Measurements from ENCODE around the gene STUB1. TPM values are rescaled to one million over a fixed set of nuclear protein-coding genes. Genes with fewer than 3 reads are reported as not detected.
A peak's percentile ranks its signal among the peaks of the same experiment; 100 is the strongest.

The STUB1 gene
- total and polyA plus RNA-seq, 2 experiments from 2014 or later = 91.7 to 108 TPM

DNA sequence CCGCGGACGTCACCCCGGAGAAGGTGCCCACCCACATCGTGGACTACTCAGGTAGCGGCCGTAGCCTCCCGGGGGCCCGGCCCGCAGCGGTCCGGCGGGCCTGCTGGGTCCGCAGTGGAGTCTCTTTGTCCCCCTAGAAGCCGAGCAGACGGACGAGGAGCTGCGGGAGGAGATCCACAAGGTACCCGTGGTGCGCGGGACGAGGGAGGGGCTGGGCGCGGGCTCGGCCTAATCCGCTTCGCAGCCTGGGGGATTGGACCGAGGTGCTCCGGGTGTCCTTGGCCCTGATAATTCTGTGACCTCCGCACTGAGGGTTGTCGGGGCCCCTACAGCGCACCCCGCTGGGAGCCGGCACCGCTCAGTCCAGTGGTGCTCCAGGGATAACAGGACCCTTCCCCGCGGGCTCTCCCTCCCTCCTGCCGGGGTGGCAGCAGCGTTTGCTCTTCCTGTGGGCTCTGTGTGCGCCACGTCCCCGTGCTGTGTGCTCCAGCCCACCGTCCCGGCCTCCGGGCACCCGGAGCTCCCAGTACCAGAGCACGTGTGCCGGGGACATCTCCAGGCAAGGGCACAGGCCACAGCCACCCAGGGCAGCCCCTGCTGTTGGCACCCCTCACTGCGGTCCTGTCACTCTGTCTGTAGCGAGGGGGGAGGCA is 11.6 kb upstream of the STUB1 start:
- DNase-seq (ENCODE audit: low spot score) = no peak
- H3F3A ChIP-seq (replicated peaks; ENCODE audit: low read depth) = peaks cover 9% of the 10 kb centered on the region; the same call in 1 of the 2 replicates
- TF ChIP-seq POLR2AphosphoS5 (IDR thresholded peaks at IDR 0.05; ENCODE audit: low read depth) = no peak
- TF ChIP-seq EZH2 (IDR thresholded peaks at IDR 0.05; ENCODE audit: low read depth, unreplicated experiment) = no peak
- no peak for TF ChIP-seq ZNF331 (CRISPR knock-in tag; IDR thresholded peaks at IDR 0.05; ENCODE audit: low read depth)
- TF ChIP-seq ZNF114 (CRISPR knock-in tag; IDR thresholded peaks at IDR 0.05) = no peak
- TF ChIP-seq NANOG (IDR thresholded peaks at IDR 0.05; ENCODE audit: borderline replicate concordance) = no peak
- TF ChIP-seq, protein P1, sequence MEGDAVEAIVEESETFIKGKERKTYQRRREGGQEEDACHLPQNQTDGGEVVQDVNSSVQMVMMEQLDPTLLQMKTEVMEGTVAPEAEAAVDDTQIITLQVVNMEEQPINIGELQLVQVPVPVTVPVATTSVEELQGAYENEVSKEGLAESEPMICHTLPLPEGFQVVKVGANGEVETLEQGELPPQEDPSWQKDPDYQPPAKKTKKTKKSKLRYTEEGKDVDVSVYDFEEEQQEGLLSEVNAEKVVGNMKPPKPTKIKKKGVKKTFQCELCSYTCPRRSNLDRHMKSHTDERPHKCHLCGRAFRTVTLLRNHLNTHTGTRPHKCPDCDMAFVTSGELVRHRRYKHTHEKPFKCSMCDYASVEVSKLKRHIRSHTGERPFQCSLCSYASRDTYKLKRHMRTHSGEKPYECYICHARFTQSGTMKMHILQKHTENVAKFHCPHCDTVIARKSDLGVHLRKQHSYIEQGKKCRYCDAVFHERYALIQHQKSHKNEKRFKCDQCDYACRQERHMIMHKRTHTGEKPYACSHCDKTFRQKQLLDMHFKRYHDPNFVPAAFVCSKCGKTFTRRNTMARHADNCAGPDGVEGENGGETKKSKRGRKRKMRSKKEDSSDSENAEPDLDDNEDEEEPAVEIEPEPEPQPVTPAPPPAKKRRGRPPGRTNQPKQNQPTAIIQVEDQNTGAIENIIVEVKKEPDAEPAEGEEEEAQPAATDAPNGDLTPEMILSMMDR (conservative IDR thresholded peaks at IDR 0.05; ENCODE audit: low read depth in 2 of 2) = no peak
- TF ChIP-seq, protein P2, sequence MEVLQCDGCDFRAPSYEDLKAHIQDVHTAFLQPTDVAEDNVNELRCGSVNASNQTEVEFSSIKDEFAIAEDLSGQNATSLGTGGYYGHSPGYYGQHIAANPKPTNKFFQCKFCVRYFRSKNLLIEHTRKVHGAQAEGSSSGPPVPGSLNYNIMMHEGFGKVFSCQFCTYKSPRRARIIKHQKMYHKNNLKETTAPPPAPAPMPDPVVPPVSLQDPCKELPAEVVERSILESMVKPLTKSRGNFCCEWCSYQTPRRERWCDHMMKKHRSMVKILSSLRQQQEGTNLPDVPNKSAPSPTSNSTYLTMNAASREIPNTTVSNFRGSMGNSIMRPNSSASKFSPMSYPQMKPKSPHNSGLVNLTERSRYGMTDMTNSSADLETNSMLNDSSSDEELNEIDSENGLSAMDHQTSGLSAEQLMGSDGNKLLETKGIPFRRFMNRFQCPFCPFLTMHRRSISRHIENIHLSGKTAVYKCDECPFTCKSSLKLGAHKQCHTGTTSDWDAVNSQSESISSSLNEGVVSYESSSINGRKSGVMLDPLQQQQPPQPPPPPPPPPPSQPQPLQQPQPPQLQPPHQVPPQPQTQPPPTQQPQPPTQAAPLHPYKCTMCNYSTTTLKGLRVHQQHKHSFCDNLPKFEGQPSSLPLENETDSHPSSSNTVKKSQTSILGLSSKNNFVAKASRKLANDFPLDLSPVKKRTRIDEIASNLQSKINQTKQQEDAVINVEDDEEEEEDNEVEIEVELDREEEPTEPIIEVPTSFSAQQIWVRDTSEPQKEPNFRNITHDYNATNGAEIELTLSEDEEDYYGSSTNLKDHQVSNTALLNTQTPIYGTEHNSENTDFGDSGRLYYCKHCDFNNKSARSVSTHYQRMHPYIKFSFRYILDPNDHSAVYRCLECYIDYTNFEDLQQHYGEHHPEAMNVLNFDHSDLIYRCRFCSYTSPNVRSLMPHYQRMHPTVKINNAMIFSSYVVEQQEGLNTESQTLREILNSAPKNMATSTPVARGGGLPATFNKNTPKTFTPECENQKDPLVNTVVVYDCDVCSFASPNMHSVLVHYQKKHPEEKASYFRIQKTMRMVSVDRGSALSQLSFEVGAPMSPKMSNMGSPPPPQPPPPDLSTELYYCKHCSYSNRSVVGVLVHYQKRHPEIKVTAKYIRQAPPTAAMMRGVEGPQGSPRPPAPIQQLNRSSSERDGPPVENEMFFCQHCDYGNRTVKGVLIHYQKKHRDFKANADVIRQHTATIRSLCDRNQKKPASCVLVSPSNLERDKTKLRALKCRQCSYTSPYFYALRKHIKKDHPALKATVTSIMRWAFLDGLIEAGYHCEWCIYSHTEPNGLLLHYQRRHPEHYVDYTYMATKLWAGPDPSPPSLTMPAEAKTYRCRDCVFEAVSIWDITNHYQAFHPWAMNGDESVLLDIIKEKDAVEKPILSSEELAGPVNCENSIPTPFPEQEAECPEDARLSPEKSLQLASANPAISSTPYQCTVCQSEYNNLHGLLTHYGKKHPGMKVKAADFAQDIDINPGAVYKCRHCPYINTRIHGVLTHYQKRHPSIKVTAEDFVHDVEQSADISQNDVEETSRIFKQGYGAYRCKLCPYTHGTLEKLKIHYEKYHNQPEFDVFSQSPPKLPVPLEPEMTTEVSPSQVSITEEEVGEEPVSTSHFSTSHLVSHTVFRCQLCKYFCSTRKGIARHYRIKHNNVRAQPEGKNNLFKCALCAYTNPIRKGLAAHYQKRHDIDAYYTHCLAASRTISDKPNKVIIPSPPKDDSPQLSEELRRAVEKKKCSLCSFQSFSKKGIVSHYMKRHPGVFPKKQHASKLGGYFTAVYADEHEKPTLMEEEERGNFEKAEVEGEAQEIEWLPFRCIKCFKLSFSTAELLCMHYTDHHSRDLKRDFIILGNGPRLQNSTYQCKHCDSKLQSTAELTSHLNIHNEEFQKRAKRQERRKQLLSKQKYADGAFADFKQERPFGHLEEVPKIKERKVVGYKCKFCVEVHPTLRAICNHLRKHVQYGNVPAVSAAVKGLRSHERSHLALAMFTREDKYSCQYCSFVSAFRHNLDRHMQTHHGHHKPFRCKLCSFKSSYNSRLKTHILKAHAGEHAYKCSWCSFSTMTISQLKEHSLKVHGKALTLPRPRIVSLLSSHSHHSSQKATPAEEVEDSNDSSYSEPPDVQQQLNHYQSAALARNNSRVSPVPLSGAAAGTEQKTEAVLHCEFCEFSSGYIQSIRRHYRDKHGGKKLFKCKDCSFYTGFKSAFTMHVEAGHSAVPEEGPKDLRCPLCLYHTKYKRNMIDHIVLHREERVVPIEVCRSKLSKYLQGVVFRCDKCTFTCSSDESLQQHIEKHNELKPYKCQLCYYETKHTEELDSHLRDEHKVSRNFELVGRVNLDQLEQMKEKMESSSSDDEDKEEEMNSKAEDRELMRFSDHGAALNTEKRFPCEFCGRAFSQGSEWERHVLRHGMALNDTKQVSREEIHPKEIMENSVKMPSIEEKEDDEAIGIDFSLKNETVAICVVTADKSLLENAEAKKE (CRISPR knock-in tag; IDR thresholded peaks at IDR 0.05) = no peak
- TF ChIP-seq, protein P3, sequence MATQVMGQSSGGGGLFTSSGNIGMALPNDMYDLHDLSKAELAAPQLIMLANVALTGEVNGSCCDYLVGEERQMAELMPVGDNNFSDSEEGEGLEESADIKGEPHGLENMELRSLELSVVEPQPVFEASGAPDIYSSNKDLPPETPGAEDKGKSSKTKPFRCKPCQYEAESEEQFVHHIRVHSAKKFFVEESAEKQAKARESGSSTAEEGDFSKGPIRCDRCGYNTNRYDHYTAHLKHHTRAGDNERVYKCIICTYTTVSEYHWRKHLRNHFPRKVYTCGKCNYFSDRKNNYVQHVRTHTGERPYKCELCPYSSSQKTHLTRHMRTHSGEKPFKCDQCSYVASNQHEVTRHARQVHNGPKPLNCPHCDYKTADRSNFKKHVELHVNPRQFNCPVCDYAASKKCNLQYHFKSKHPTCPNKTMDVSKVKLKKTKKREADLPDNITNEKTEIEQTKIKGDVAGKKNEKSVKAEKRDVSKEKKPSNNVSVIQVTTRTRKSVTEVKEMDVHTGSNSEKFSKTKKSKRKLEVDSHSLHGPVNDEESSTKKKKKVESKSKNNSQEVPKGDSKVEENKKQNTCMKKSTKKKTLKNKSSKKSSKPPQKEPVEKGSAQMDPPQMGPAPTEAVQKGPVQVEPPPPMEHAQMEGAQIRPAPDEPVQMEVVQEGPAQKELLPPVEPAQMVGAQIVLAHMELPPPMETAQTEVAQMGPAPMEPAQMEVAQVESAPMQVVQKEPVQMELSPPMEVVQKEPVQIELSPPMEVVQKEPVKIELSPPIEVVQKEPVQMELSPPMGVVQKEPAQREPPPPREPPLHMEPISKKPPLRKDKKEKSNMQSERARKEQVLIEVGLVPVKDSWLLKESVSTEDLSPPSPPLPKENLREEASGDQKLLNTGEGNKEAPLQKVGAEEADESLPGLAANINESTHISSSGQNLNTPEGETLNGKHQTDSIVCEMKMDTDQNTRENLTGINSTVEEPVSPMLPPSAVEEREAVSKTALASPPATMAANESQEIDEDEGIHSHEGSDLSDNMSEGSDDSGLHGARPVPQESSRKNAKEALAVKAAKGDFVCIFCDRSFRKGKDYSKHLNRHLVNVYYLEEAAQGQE (IDR thresholded peaks at IDR 0.05; ENCODE audit: unreplicated experiment) = no peak
- TF ChIP-seq CREB1 (CRISPR knock-in tag; IDR thresholded peaks at IDR 0.05; ENCODE audit: low read depth) = no peak
- no peak for TF ChIP-seq EZH2phosphoT487 (IDR thresholded peaks at IDR 0.05; ENCODE audit: unreplicated experiment)
- no peak for TF ChIP-seq STAT1 (IDR thresholded peaks at IDR 0.05; ENCODE audit: unreplicated experiment)
- TF ChIP-seq JUNB (IDR thresholded peaks at IDR 0.05; ENCODE audit: unreplicated experiment) = no peak
- TF ChIP-seq, protein P4, sequence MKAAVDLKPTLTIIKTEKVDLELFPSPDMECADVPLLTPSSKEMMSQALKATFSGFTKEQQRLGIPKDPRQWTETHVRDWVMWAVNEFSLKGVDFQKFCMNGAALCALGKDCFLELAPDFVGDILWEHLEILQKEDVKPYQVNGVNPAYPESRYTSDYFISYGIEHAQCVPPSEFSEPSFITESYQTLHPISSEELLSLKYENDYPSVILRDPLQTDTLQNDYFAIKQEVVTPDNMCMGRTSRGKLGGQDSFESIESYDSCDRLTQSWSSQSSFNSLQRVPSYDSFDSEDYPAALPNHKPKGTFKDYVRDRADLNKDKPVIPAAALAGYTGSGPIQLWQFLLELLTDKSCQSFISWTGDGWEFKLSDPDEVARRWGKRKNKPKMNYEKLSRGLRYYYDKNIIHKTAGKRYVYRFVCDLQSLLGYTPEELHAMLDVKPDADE (IDR thresholded peaks at IDR 0.05) = no peak
- peak overlapping the region; percentile 88 for H3K4me2 ChIP-seq
- H3K27me3 ChIP-seq (ENCODE audit: insufficient read depth) = no peaks in the 10 kb centered on the region
- H3K4me1 ChIP-seq (ENCODE audit: insufficient read depth) = no peaks in the 10 kb centered on the region
- peak overlapping the region; percentile 91 for H3K4me3 ChIP-seq
- Mint-ChIP-seq H3K27me3 (ENCODE audit: insufficient read depth, low read depth, poor library complexity) (peaks cover 2% of the 10 kb centered on the region), H3K27ac (no peak overlapping the region), H3K9me3 (no peaks in the 10 kb centered on the region; the same call in 2 of the 3 replicates), H3K36me3 (ENCODE audit: low read depth) (peaks cover 24% of the 10 kb centered on the region), H3K4me1 (no peaks in the 10 kb centered on the region), H3K4me3 (peak overlapping the region; percentile 71)
- peaks cover 11% of the 10 kb centered on the region; the same call in 1 of the 2 replicates for H3K36me3 ChIP-seq (ENCODE audit: insufficient read depth)
- no peak overlapping the region for H2AFZ ChIP-seq
- H4K20me1 ChIP-seq (replicated peaks; ENCODE audit: insufficient read depth) = peaks cover 3% of the 10 kb centered on the region
- no peak overlapping the region for H3K27ac ChIP-seq (ENCODE audit: low read depth)
- H3K79me2 ChIP-seq (replicated peaks; ENCODE audit: insufficient read depth) = peaks cover 16% of the 10 kb centered on the region
- ATAC-seq = peak; percentile 12
- H3K9me2 ChIP-seq (ENCODE audit: insufficient read depth) = no peaks in the 10 kb centered on the region

Measured in GM23338 (cell line).